Vein endothelial cell (primary cell): Measurements from ENCODE around the gene SLC4A8. TPM values are rescaled to one million over a fixed set of nuclear protein-coding genes. Genes with fewer than 3 reads are reported as not detected.

Experiments
- total RNA-seq: library from RNA; depleted of rRNA; stranded (reverse); fragments of >200 nt; gene quantifications from 2 replicates; pipeline ENCODE4 v1.2.3, GENCODE V29; 2012

SLC4A8 gene
- total RNA-seq = 1.6 and 2.5 TPM in 2 replicates

GRCh38 chr12:51424662-51425539, at the start of gene SLC4A8:
SLC4A8 (plus strand) TSS chr12:51424831; CDS start chr12:51424988, 157 bp downstream.

DNA sequence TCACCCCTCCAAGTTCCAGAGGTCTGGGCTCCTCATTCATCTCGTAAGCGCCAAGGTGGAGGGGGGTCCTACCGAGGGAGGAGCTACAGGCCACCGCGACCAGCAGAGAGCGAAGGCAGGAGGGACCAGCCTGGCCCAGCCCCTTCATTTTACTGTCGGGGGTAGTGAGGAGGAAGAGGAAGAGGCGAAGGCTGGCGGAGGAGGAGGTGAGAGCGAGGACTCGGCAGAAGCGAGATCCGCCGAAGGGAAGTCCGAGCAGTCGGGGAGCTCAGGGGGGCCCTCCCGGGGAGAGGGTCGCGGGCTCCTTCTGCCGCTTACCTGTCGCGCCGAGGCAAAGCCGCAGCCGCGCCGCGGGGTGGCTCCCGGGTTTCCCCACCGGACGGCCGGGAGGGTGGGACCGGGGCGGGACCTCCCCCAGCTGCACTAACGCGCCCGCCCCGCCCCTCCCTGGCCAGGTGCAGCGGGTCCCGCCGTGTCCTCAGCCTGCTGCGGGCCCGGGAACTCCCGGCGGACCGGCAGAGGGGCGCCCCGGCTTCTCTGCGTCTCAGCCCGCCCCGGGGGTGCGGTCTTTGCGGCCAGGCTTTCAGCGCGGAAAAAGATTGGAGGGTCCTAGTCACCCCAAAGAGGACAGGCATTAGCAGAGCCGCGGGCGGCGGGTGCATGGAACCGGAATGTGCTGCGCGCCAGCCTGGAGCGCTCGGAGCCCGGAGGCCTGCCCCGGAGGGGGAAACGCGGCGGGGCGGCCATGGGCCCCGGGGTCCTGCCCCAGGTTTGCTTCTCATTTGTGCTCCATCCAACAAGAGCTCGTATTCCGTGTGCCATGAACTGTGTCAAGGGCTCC, 33.1 kb upstream of the SLC4A8 start, which contains the start of gene GALNT6:
TSS of gene GALNT6 (minus strand) at position 124 of the 841 bp plus-strand sequence. CDS start 11,625 bp downstream, outside the sequence.

Other genes starting within 250 kb of the SLC4A8 start
- gene POU6F1, start 206.8 kb upstream of the SLC4A8 start, total RNA-seq = 2.9 and 5.6 TPM in 2 replicates
- gene DAZAP2, start 186.0 kb upstream of the SLC4A8 start, total RNA-seq = 198 and 222 TPM in 2 replicates
- gene SMAGP, start 154.4 kb upstream of the SLC4A8 start, total RNA-seq = 13.4 and 18.6 TPM in 2 replicates
- gene BIN2, start 100.7 kb upstream of the SLC4A8 start, total RNA-seq = not detected in 2 replicates
- gene CELA1, start 78.2 kb upstream of the SLC4A8 start, total RNA-seq = not detected in 2 replicates
- 63.4 and 69.8 TPM in 2 replicates for gene GALNT6, start 33.4 kb upstream of the SLC4A8 start, total RNA-seq
- gene SCN8A, start 166.4 kb downstream of the SLC4A8 start, total RNA-seq = 2.5 and 4.9 TPM in 2 replicates